ENCODE results near the gene CDC42EP1.

Gene CDC42EP1

GRCh38 chr22:37556710-37557109 is 3.6 kb upstream of the CDC42EP1 start:
- TF ChIP-seq CTCF (conservative IDR thresholded peaks at IDR 0.05; ENCODE audit: low read depth, low read length), result no peak

GRCh38 chr22:37557321-37558001 is 2.8 kb upstream of the CDC42EP1 start:
- H3K4me3 ChIP-seq (ENCODE audit: low read depth, low read length), result no peak overlapping the region
- no peak for DNase-seq (ENCODE audit: low read depth)
- no peak for TF ChIP-seq CTCF (conservative IDR thresholded peaks at IDR 0.05; ENCODE audit: low read depth, low read length)

More at GRCh38 chr22:37556710-37557109, 3.6 kb upstream of the CDC42EP1 start:
- DNase-seq (ENCODE audit: low read depth), result no peak
- H3K4me3 ChIP-seq (ENCODE audit: low read depth, low read length), result no peak overlapping the region

GRCh38 chr22:37558815-37559214 is 1.5 kb upstream of the CDC42EP1 start:
- no peak for TF ChIP-seq CTCF (conservative IDR thresholded peaks at IDR 0.05; ENCODE audit: low read depth, low read length)
- H3K4me3 ChIP-seq (ENCODE audit: low read depth, low read length), result no peak overlapping the region
- no peak for DNase-seq (ENCODE audit: low read depth)

GRCh38 chr22:37559521-37559900 is 769 bp upstream of the CDC42EP1 start:
- TF ChIP-seq CTCF (conservative IDR thresholded peaks at IDR 0.05; ENCODE audit: low read depth, low read length), result no peak
- no peak for DNase-seq (ENCODE audit: low read depth)
- peak overlapping the region; percentile 85 for H3K4me3 ChIP-seq (ENCODE audit: low read depth, low read length)

- DNase-seq (ENCODE audit: low read depth), result peak; percentile 61
- TF ChIP-seq CTCF (conservative IDR thresholded peaks at IDR 0.05; ENCODE audit: low read depth, low read length), result no peak
- peak overlapping the region; percentile 85 for H3K4me3 ChIP-seq (ENCODE audit: low read depth, low read length)
These were observed 430 bp downstream of the CDC42EP1 start for GRCh38 chr22:37560608-37561211.

- DNase-seq (ENCODE audit: low read depth), result peak; percentile 90
- peak overlapping the region; percentile 85 for H3K4me3 ChIP-seq (ENCODE audit: low read depth, low read length)
- TF ChIP-seq CTCF (conservative IDR thresholded peaks at IDR 0.05; ENCODE audit: low read depth, low read length), result peak; percentile 85
These were observed 1.1 kb downstream of the CDC42EP1 start for GRCh38 chr22:37561212-37562048.
